Measurements from ENCODE around the gene PTPRM.

The PTPRM gene

DNA sequence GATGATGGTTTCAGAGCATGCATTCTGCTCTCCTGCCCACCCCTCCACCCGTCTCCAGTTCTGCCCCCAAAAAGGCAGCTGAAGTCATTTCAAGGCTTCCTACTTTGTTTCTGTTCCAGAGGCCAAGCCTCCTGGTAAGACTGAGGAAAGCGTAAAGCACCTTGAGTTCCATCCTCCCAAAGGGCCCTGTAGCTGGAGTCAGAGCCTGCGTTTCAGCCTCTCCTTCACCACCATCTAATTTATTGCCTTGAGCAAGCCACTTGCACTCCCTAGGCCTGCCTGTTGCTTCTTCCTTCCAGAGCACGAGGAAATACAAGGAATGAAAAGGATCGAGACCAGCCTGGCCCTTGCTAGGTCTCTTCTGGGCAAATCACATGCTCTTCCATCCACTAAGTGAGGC lies 797.9 kb downstream of the PTPRM start:
- no peak for DNase-seq (ENCODE audit: low read depth)

DNA sequence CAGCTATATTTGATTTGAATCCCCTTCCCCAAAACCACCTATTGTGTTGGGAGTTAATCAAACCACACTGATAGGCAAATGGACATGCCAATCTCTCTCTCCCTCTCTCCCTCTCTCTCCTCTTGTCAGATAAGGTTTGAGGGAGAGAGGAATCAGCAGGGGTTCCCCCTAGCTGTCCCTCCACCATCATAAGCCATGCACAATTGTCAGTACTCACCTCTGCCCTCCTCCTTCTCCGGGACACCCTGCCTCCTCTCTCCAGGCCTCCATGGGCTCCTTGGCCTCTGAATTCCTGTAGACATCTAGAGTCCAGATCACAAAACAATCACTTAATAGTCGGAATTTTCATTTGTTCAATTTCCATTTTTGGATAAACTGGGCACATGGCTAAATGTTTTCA lies 798.4 kb downstream of the PTPRM start:
- no peak for DNase-seq (ENCODE audit: low read depth)

DNA sequence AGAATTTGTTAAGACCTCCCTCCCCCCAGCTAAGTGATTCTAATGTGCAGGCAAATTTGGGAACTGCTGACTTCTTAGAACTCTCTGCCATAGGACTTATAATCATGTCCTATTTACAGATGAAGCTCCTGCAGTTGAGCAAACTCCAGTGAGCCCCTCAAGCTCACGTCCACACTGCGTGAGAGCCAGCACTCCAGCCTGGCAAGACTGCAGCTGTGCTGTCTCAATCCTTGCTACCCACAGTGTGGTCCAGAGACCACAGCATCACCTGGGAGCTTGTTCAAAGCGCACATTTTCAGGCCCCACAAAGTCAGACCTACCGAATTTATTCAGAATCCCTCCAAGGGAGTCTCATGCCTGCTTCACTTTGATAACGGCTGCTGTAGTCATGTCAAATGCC lies 799.0 kb downstream of the PTPRM start:
- DNase-seq (ENCODE audit: low read depth) = no peak

DNA sequence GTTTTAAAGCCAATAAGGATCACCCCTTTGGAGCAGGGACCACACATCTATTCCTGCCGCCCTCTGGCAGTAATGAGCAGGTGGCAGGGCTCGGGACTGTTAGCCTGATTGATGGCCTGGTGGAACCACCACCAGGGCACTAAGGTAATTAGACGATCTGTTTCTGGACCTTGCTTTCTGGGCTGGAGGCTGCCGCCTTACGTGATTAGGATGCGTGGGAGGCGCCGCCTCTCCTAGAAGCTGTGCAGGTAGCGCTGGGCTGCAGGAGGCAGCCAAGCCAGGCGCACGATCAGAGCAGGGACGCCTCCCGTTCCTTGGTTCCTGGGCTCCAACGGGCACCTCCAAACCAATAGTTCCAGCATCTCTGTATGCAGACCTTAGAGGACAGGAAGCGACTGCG lies 799.5 kb downstream of the PTPRM start:
- no peak for DNase-seq (ENCODE audit: low read depth)

DNA sequence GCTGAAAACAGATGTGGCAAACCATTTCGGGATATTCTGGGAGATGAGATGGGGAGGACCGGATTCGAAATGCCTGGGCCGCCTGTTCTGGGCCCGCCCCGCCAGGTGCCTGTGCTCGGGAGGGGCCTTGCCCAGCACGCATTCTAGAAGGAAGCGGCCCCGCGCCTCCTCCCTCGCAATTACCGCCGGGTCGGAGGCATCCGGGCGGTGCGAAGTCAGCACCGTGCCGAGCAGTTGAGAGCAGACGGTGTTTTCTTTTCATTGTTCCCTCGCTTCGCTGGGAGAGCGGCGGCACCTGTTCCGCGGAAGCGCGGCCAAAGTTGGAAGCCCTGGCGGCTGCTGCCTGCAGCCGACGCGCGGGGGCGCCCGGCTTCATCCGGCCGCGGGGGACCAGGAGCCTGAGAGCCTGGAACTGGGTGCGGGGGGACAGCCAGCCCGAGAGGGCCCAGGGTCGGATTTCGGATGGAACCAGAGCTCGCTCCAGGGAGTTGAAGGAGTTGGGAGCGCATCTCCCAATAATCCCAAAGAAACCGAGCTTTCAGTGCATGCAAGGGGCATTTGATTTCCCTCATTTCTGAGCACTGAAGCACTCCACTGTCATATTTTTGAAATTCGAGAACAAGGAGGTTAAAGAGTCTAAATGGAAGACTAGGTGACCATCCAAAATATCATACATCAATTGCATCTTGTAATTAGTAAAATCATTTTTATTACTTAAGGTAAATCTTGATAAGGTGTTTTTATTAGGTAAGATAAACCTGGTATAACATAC lies 800.3 kb downstream of the PTPRM start:
- DNase-seq (ENCODE audit: low read depth) = no peak

DNA sequence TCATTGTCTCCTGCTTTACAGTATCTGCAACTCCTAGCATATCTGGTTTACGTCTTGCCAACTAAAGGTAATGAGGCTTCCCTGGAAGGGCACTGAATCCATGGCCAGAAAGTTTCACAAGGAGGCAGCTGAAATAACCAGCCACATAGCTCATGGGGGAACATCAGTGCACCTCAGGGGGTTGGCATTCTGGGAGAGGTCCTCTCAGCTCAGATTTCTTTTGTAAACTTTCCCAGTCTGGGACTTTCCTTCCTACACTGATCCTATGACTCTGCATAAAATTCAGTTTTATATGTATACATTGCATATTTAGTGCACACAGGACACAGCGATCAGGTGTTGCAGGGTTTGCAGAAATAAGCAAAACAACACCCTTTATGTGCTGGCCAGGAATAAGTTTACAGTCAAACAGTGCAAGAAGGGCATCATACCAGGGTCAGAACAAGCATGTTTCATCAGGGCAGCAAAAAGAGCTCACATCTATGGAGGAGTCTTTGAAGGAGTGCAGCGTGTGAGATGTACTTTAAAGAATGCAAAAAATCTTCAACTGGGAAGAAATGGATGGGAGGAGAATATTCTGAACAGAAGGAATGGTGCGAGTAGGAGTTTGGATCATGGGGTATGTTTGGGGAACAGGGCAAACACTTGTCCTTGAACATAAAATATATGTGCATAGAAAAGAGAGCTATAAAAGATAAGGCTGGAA lies 801.5 kb downstream of the PTPRM start:
- DNase-seq (ENCODE audit: low read depth) = no peak

DNA sequence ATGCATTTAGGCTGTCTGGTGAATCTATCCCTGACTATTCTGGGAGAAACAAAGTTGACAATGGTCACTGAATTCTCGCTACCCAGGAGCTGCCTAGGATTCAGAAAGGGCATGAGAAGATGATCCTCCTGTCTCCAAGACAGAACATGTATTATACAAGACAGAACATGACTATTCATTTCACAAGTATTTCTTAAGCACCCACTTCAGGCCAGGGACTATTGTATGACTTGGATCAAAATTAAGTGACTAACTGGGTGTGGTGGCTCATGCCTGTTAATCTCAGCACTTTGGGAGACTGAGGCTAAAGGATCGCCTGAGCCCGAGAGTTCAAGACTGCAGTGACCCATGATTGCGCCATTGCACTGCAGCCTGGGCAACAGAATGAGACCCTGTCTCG lies 806.4 kb downstream of the PTPRM start:
- peak; percentile 3 for DNase-seq (ENCODE audit: low read depth)

DNA sequence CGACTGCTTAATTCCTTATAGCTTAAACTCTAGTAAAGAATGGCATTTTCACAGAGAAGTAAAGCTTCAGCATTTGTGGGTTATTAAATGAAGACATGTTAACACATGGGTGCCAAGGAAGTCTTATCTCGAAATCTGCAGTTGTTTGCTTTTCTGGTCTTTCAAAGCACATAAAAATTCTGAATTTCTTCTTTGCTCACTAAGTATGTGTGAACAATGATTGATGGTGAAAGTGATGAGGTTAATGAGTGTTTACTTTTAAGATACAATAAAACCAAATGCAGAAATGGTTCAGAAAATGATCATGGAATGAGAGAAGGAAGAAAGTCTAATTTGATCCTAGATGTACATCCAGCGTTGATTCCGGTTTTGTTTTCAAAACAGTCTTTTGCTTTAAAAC lies 807.6 kb downstream of the PTPRM start:
- DNase-seq (ENCODE audit: low read depth) = no peak

DNA sequence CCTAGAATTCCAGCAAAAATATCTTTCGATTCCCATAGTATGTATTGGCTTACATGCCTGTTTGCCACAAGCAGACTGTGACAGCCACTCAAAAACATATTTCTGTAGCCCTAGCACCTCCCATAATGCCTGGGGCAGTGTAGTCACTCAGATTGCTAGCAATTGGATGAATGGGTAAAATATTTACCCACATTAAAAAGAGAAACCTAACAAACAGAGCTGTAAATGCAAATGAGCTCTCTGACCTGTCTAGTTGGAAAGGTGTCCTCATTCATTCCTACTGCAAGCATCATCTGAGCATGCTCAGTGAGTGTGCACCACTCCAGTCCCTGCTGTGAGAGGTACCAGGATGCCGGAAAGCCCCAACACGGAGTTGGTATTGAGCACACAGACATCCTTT lies 808.1 kb downstream of the PTPRM start:
- no peak for DNase-seq (ENCODE audit: low read depth)

DNA sequence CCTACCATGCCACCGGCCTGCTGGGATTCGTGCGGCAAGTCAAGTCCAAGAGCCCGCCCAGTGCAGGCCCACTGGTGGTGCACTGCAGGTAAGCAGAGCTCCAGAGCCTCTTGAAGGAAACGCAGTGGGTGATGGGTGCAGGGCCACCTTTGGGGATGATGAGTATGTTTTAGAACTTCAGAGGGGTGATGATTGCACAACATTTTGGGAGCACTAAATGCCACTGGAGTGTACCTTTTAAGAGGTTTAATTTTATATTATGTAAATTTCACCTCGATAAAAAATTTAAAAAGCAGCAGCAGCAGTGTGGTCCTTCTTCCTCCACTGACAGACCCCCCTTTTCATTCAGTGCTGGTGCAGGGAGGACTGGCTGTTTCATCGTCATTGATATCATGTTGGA lies 809.0 kb downstream of the PTPRM start:
- DNase-seq (ENCODE audit: low read depth) = no peak

DNA sequence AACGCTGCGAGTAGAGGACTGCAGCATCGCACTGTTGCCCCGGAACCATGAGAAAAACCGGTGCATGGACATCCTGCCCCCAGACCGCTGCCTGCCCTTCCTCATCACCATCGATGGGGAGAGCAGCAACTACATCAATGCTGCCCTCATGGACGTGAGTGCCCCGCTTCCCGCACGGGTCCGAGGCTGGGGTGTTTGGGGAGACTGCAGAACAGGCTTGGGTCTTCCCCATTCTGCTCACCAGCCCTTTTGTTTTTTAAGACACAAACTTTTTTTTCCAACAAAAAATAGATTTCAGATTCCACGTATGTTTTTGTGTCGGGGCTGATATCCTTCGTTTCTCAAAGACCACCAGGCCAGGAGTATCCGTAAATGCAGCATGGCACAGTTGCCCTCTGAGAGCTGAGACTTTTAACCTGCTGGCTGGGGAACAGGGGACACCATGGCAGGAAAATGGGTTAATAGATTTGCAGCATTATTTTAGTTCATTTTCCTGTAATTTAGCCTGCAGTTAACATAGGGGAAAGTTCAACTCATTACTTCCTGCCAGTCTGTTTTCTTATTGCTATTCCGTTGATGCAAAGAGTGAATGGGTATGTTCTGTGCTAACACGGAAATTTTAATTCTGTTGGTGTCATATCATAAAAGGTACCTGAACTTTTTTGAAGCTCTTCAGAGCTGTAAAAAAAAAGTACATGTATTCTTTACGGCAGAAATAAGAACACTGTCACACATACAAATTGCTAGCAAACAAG lies 812.2 kb downstream of the PTPRM start:
- no peak for DNase-seq (ENCODE audit: low read depth)

DNA sequence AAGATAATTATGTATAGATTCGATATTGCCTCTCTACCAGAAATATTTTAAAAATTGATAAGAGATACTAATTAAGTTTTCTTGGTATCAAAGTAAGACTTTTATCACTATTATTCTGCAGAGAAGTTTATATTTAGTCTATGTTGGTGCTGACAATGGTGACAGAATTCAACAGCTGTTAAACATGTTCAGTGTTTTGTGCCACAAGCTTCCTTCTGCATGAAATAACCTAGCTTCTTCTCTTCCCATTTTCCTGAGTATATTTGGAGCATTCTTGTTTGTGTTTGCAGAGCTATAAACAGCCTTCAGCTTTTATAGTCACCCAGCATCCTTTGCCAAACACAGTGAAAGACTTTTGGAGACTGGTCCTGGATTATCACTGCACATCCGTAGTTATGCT lies 812.9 kb downstream of the PTPRM start:
- DNase-seq (ENCODE audit: low read depth) = no peak

DNA sequence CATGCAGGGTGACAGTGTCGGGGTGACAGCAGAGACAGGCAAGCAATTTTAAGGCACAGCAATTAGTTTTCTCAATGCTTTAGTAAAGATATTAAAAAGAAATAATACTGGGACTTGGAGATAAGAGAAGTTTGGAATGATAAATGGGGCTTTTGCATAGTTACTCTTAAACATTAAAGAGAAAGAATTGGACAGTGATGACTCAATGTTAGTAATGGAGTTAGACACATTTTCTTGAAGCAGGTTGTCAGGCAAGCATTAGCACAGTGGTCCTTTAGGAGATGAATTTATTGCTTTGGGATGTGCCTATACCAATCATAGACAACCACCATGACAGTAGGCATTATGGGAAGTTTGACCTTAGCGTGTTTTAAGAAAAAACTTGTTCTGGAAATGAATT lies 813.8 kb downstream of the PTPRM start:
- DNase-seq (ENCODE audit: low read depth) = no peak

DNA sequence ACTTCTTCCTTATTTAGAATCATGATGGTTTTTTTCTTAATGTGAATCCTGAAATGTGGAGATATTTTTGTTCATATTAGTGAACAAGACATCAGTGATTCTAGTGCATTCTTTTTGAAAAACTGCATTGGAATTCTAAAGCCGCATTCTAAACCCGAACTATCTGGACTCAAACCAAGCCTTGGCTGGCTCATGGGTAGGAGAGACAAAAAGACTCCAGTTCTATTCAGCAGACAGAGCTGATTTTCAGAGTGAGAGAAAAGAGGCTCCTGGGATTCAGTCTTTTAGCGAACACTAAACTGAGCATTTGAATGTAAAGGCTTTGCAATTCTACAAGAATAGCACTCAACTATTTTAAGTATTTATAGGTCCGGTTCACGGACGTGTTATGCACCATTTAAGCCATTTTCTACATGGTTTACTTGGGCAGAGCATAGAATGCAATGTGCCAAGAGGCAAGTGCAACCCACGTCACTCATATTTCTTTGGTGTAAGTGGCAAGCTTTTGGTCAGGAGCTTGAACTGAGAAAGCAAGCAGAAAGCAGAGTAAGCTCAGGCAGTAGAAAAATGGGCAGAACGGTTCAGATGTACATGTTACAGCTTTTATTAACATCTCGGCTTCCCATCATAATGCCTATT lies 814.8 kb downstream of the PTPRM start:
- DNase-seq (ENCODE audit: low read depth) = no peak

DNA sequence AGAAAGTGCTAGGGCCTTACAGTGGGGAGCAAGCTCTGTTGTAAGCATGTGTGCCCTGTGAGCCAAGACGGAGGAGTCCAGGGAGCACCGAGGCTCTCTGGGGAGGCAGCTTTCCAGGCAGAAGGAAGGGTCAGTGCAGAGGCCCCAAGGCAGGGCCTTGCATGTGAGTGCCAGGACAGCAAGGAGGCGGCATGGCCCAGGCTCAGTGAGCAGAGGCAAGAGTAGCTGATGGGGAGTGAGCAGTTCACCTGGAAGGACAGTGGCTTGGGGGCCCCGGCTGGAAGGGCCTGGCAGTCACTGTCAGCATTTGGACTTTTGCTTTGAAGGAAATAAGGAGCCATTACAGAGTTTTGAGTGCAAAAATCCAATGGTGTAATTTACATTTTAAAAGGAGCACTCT lies 818.3 kb downstream of the PTPRM start:
- no peak for DNase-seq (ENCODE audit: low read depth)

DNA sequence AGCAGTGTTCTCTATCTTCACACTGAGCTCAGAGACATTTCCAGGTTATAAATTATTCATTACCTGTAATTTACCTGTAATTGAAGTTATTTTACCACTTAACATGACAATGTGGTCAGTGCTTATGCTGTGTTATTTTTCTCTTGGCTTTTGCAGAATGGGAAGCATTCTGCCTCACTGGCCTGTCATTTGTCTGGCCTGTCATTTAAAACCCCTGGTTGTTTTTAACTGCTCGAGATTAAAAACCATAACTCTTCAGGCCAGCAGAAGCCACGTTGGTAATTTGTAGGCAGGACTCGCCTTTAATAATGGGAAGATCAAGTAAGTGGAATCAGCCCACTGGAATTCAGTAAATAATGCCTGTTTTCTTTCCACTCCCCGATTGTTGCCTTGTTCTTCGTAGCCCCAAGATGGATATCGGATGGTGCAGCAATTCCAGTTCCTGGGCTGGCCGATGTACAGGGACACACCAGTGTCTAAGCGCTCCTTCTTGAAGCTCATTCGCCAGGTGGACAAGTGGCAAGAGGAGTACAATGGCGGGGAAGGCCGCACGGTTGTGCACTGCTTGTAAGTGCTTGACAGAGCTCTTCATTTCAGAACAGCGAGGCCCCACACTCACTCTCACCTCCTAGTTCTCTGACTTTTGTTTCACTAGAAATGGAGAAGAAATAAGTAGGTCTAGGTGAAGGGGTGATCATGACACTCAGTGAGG lies 819.7 kb downstream of the PTPRM start:
- no peak for DNase-seq (ENCODE audit: low read depth)

DNA sequence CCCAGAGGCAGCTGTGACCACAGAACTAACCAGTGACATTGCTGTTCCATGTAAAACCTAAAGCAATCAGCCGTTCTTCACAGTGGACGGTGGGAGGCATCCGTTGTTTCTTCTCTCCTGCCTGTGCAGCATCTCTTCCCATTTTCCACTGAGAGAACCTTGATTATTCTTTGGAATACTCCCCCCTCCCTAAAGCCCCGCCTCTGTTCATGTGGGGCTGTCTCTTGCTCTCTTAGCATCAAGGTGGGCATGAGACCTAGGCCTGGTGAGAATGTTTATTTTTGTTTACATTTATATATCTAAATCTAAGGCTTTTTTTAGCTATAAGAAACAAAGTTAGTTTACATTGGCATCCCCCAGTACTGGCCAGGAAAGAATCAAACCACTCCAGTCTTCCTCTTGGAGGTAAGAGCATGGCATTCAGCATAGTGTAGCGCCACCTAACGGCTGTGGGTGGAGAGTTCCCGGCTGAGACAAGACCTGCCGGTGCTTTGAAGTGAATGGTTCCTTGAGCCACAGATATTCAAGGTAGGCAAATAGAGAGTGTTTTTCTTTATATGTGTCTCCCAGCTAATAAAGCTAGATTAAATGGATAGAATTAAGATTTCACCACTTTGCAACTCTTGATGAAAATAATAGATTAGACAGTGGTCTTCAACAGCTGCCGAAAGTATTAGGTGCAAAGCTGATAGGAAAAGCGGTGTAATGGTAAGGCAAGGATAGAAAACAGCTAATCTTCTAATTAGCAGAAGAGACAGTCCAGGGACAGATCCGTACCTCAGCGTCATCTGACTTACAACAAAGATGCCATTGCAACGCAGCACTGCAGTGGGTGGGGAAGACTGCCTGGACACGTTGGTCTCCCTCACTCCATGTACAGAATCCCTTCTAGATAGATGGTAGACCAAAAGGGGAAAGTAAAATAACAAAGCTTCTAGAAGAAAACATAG lies 822.5 kb downstream of the PTPRM start:
- DNase-seq (ENCODE audit: low read depth) = peak; percentile 66

DNA sequence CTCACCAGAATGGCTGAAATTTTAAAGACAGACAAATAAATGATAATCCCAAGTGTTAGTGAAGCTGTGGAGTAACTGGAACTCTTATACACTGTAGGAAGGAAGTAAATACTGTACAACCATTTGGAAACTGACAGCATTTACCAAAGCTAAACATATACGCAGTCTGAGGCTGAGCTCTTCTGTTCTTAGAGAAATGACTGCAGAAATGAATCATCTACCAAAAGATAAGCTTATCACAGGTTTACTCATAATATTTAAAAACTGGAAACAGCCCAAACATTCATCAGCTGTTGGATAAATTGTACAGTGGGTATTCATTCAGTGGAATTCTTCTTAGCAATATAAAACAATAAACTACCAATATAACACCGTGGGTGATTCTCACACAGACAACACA lies 824.0 kb downstream of the PTPRM start:
- DNase-seq (ENCODE audit: low read depth) = no peak

DNA sequence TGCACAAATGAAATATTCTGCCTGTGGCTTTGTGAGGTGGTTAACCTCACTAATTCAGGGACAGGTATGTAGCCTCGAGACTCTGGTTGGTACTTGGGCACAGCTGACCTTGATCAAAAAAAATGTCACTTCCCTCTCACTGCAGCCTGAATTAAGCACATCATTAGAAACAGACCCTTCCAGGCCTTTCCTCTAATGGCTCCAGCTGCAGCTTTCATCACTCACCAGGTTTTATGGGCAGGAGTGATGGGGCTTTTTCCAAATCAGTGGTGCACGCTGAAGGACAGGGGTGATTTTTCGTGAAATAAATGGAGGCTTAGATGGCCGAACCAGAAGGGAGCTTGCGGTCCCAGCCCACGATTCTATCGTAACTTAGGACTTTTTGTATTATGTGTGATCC lies 829.1 kb downstream of the PTPRM start:
- no peak for DNase-seq (ENCODE audit: low read depth)

DNA sequence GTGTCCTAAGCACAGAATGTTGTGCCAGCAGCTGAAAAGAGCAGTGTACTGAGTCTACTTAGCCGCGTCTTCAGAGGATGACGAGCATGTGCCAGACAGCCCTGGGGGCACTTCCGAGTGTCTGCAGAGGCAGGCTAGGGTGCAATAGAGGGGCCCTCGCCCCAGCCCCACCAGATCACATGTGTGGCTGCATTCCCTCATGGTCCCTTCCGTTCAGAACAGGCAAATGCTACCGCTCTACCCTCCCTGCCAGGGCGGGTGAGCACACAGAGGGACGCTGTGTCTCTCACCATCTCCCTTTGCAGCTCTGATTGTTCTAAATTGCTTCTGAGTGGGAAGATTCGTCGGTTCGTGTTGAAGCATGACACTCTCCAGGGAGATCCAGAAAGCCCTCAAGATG lies 829.9 kb downstream of the PTPRM start:
- DNase-seq (ENCODE audit: low read depth) = no peak

DNA sequence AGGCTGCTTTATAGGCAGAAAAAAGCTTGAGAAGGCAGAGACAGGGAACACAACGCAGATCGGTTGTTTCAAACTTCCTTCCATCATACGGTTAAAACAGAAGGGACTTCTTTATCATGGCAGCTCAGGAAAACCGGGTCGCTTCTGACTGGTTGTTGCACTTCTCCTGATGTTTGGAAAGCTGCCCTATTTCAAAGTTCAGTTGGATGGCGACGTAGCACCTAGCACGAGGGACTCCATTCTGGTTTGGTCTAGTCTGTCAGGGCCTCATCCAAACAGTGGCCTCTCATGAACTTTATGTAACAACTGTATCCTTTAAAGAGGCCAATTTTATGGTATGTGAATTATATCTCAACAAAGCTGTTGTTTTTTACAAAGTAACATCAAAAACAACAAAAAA lies 832.0 kb downstream of the PTPRM start:
- DNase-seq (ENCODE audit: low read depth) = no peak

All from fibroblast of gingiva (primary cell).